GM12878 (cell line): ENCODE results near the gene MCF2L2. TPM values are rescaled to one million over a fixed set of nuclear protein-coding genes. Genes with fewer than 3 reads are reported as not detected.

ENCODE experiments used
- ATAC-seq: fragments of 200-7000 bp; cut with Tn5 transposase; 3 replicates; pipeline ENCODE4 v1.9.1; 2020; ENCODE audit warnings: mild to moderate bottlenecking, moderate library complexity
- BruUV-seq: library from RNA; stranded (reverse); fragments of 400-500 nt; replicated peaks from 2 replicates; lab custom pipeline; 2021; lab: Mats Ljungman, UMichigan
- CTCF ChIA-PET: fragments of 300-600 bp; sonication (Branson Sonifier 250); formaldehyde crosslinking; extraction: SDS; loops from one replicate; lab custom pipeline; 2021; ENCODE audit warnings: inconsistent platforms; lab: Yijun Ruan, JAX
- POLR2A ChIA-PET: fragments of 350-600 bp; formaldehyde crosslinking; extraction: SDS; loops from one replicate; lab custom pipeline; 2021; ENCODE audit warnings: inconsistent platforms; lab: Charles Lee
- RAD21 ChIA-PET: fragments of 300-600 bp; sonication (Branson Sonifier 250); formaldehyde crosslinking; loops from one replicate; lab custom pipeline; 2023; ENCODE audit warnings: antibody characterized with exemption; ENCODE audit not compliant: unreplicated experiment; lab: Charles Lee
- SMC1A ChIA-PET: fragments of 300-600 bp; sonication (Branson Sonifier 250); formaldehyde crosslinking; loops from one replicate; lab custom pipeline; 2023; ENCODE audit not compliant: unreplicated experiment, uncharacterized antibody; lab: Charles Lee
- DNase-seq: peaks from one replicate; pipeline ENCODE4 v3.0.0-alpha.2; 2011; ENCODE audit warnings: low read depth, low spot score
- FAIRE-seq: peaks from 3 replicates; lab custom pipeline; 2011; peaks lifted over from hg19 to GRCh38; lab: Jason Lieb, UNC
- H2AFZ ChIP-seq: 2 replicates; pipeline ENCODE4 v1.6.0; 2011; ENCODE audit warnings: low read depth, low read length, control low read depth; ENCODE audit not compliant: control insufficient read depth
- H3K27ac ChIP-seq: 2 replicates; pipeline ENCODE4 v1.5.1; 2011; ENCODE audit warnings: control low read depth; ENCODE audit not compliant: control insufficient read depth, insufficient read depth
- H3K27me3 ChIP-seq, 2 experiments: replicated peaks in 1 of 2; 2 replicates each; pipeline versions ENCODE4 v1.6.0 to v1.6.1; 2011; ENCODE audit warnings: low read length in 1 of 2; ENCODE audit not compliant: control insufficient read depth in 2 of 2, insufficient read depth in 2 of 2
- H3K36me3 ChIP-seq, 2 experiments: 2 replicates each; pipeline ENCODE4 v1.5.1; 2011; ENCODE audit warnings: low read length in 1 of 2; ENCODE audit not compliant: control insufficient read depth in 2 of 2, insufficient read depth in 2 of 2
- H3K4me1 ChIP-seq: 2 replicates; pipeline ENCODE4 v1.6.1; 2011; ENCODE audit warnings: mild to moderate bottlenecking, low read length, moderate library complexity, mixed read lengths; ENCODE audit not compliant: control insufficient read depth, insufficient read depth
- H3K4me2 ChIP-seq: 2 replicates; pipeline ENCODE4 v1.6.0; 2011; ENCODE audit warnings: control low read depth; ENCODE audit not compliant: control insufficient read depth, insufficient read depth
- H3K4me3 ChIP-seq: fragments of 200-600 bp; sonication (generic); 2 replicates; pipeline ENCODE4 v1.5.1; 2016
- H3K79me2 ChIP-seq: 2 replicates; pipeline ENCODE4 v1.6.0; 2011; ENCODE audit warnings: low read length; ENCODE audit not compliant: control insufficient read depth, insufficient read depth
- H3K9ac ChIP-seq: 2 replicates; pipeline ENCODE4 v1.8.0; 2011; ENCODE audit warnings: low read length, control low read depth, mixed read lengths; ENCODE audit not compliant: control insufficient read depth, insufficient read depth
- H3K9me3 ChIP-seq: replicated peaks from 3 replicates; pipeline ENCODE4 v1.5.1; 2011; ENCODE audit warnings: mild to moderate bottlenecking, low read length; ENCODE audit not compliant: control insufficient read depth, insufficient read depth
- H4K20me1 ChIP-seq: 2 replicates; pipeline ENCODE4 v1.6.0; 2011; ENCODE audit not compliant: control insufficient read depth, insufficient read depth
- CEBPB ChIP-seq, 2 experiments: fragments of 150-350 bp in 1 of 2; IDR thresholded peaks; 2 replicates each; pipeline ENCODE4 v1.6.1; 2012 to 2014; ENCODE audit warnings: low read depth in 2 of 2, low read length in 2 of 2, borderline replicate concordance in 1 of 2, inconsistent platforms in 1 of 2
- ELK1 ChIP-seq: IDR thresholded peaks from 2 replicates; pipeline ENCODE4 v1.6.1; 2012; ENCODE audit warnings: low read depth, low read length, improper control_type of control experiment
- HDAC6 ChIP-seq: fragments of 200-600 bp; sonication (generic); IDR thresholded peaks from one replicate; pipeline ENCODE4 v1.8.0; 2017; ENCODE audit warnings: antibody characterized with exemption; ENCODE audit not compliant: unreplicated experiment
- MTA3 ChIP-seq: IDR thresholded peaks from 2 replicates; pipeline ENCODE4 v1.6.1; 2012; ENCODE audit warnings: low read length, inconsistent platforms, borderline replicate concordance
- NFYB ChIP-seq: IDR thresholded peaks from 2 replicates; pipeline ENCODE4 v1.6.1; 2011; ENCODE audit warnings: low read depth, mild to moderate bottlenecking, low read length, improper control_type of control experiment, moderate library complexity; ENCODE audit not compliant: insufficient read depth
- POU2F2 ChIP-seq: IDR thresholded peaks from 3 replicates; pipeline ENCODE4 v1.6.1; 2011; ENCODE audit warnings: low read depth, mild to moderate bottlenecking, low read length, borderline replicate concordance
- SP1 ChIP-seq: IDR thresholded peaks from one replicate; pipeline ENCODE4 v1.6.1; 2011; ENCODE audit warnings: low read depth, low read length
- SREBF2 ChIP-seq: IDR thresholded peaks from 2 replicates; pipeline ENCODE4 v1.6.1; 2012; ENCODE audit warnings: mild to moderate bottlenecking, low read length
- USF1 ChIP-seq: IDR thresholded peaks from 2 replicates; pipeline ENCODE4 v1.6.1; 2011; ENCODE audit warnings: borderline replicate concordance, low read depth, mild to moderate bottlenecking, moderate library complexity, mixed read lengths, low read length; ENCODE audit not compliant: insufficient read depth; ENCODE audit errors: extremely low read length
- ZZZ3 ChIP-seq: IDR thresholded peaks from 2 replicates; pipeline ENCODE4 v1.6.1; 2011; ENCODE audit warnings: low read depth; ENCODE audit not compliant: control insufficient read depth, insufficient read length
- WGBS: methylation state at CpG from one replicate; pipeline ENCODE4 v1.1.6; 2016; ENCODE audit warnings: low lambda C conversion rate; ENCODE audit not compliant: insufficient replicate concordance, insufficient coverage; ENCODE audit errors: missing lambda C conversion rate; 5-methylcytosine and 5-hydroxymethylcytosine counted together
- in situ Hi-C: fragments of 300-500 bp; cut with MboI; formaldehyde crosslinking; loops from 9 replicates; pipeline ENCODE4 v1.14.3; 2018; ENCODE audit warnings: mixed read lengths
- intact Hi-C: fragments of 100-400 bp; cut with micrococcal nuclease; formaldehyde crosslinking; loops from one replicate; pipeline ENCODE4 v1.14.2; 2022; ENCODE audit not compliant: unreplicated experiment
- polyA plus RNA-seq, 11 experiments: library from polyadenylated mRNA; depleted of rRNA in 4 of 11; unstranded in 6 of 11; stranded (reverse) in 5 of 11; fragments of >200 nt; fragmentation: Nextera tagmentation in 4 of 11; fragmentation: Illumina TruSeq in 1 of 11; extraction: Ambion mirVana in 4 of 11; extraction: Trizol in 1 of 11; gene quantifications; 1 replicate in 1 of 11; 2 replicates in 10 of 11; pipeline versions ENCODE4 v1.2.1 to v1.2.3, GENCODE V29; 2011 to 2016; ENCODE audit warnings: inconsistent platforms in 2 of 11, missing spikeins in 2 of 11, low read depth in 1 of 11
- total RNA-seq, 4 experiments: library from RNA; depleted of rRNA in 3 of 4; stranded (reverse); fragments of >200 nt in 3 of 4; fragmentation: Illumina TruSeq in 1 of 4; extraction: Trizol in 1 of 4; gene quantifications; 2 replicates each; pipeline versions ENCODE4 v1.2.1 to v1.2.3, GENCODE V29; 2013 to 2021

MCF2L2 gene
- total and polyA plus RNA-seq, 10 of the 15 experiments (the other 5 are each of a cell fraction or from before 2014, with no cell fraction given), result 0.37 to 2.8 (median 1.4) TPM

GRCh38 chr3:183313764-183314163, 114.7 kb downstream of the MCF2L2 start:
- ChIA-PET POLR2A (no interaction called here), CTCF (no interaction called here), SMC1A (no interaction called here), RAD21 (interaction anchor here (1.2 kb wide), 1 partner anchor 130 kb away, joined by 3 read pairs; no protein-coding TSS in a partner anchor)
- no peak overlapping the region for H2AFZ ChIP-seq
- TF ChIP-seq CEBPB (IDR thresholded peaks at IDR 0.05; ENCODE audit: borderline replicate concordance in 1 of 2, low read depth in 2 of 2, low read length in 2 of 2) (no peak), SP1 (no peak), USF1 (no peak), HDAC6 (no peak), POU2F2 (no peak), ZZZ3 (no peak), ELK1 (no peak), SREBF2 (no peak), NFYB (no peak), MTA3 (no peak)
- H3K27ac ChIP-seq, result no peak overlapping the region
- H3K4me2 ChIP-seq, result no peak overlapping the region
- H3K36me3 ChIP-seq, result no peaks in the 10 kb centered on the region
- H3K27me3 ChIP-seq, result no peaks in the 10 kb centered on the region
- no peak for DNase-seq
- H3K79me2 ChIP-seq, result no peaks in the 10 kb centered on the region
- no TSS peak for BruUV-seq
- H3K4me3 ChIP-seq, result no peak overlapping the region
- H3K4me1 ChIP-seq, result no peaks in the 10 kb centered on the region
- intact Hi-C loops, result no loop called here
- ATAC-seq, result no peak
- no peaks in the 10 kb centered on the region for H4K20me1 ChIP-seq
- in situ Hi-C loops, result no loop called here
- WGBS, result 73% methylated on average over 7 of the region's 7 CpGs
- H3K9ac ChIP-seq, result no peak overlapping the region
- no peak for FAIRE-seq
- no peaks in the 10 kb centered on the region for H3K9me3 ChIP-seq
